ENCODE data around the gene CDA. TPM values are rescaled to one million over a fixed set of nuclear protein-coding genes. Genes with fewer than 3 reads are reported as not detected.

Gene CDA
- polyA plus RNA-seq, 1 of the 3 experiments (the other 2 are of a cell fraction): 0.12 TPM

- H2AFZ ChIP-seq (ENCODE audit: low read depth): no peak overlapping the region
- H3K9me3 ChIP-seq: no peaks in the 10 kb centered on the region
- TF ChIP-seq POLR2AphosphoS5 (IDR thresholded peaks at IDR 0.05; ENCODE audit: low read depth, low read length): no peak
- no peak for TF ChIP-seq FOXJ3 (CRISPR knock-in tag; IDR thresholded peaks at IDR 0.05)
- TF ChIP-seq PBX3 (IDR thresholded peaks at IDR 0.05): no peak
- TF ChIP-seq GATA2 (CRISPR knock-in tag; IDR thresholded peaks at IDR 0.05): no peak
- no peak for TF ChIP-seq USF2 (IDR thresholded peaks at IDR 0.05; ENCODE audit: borderline replicate concordance, low read depth, low read length)
- no peak for TF ChIP-seq JUND (IDR thresholded peaks at IDR 0.05)
- no peak for TF ChIP-seq ZBTB33 (IDR thresholded peaks at IDR 0.05; ENCODE audit: borderline replicate concordance, low read depth)
- no peak for TF ChIP-seq YY1 (IDR thresholded peaks at IDR 0.05; ENCODE audit: low read depth)
- TF ChIP-seq NRF1 (IDR thresholded peaks at IDR 0.05; ENCODE audit: low read depth, low read length): no peak
- no peak for TF ChIP-seq FOSL2 (IDR thresholded peaks at IDR 0.05; ENCODE audit: borderline replicate concordance, low read depth)
- TF ChIP-seq CHD2 (IDR thresholded peaks at IDR 0.05; ENCODE audit: low read length, partially characterized antibody): no peak
- no peak for TF ChIP-seq RXRA (IDR thresholded peaks at IDR 0.05; ENCODE audit: borderline replicate concordance, low read depth)
- ChIA-PET CTCF (interaction anchor here (0.6 kb wide), 1 partner anchor 20 kb away, joined by 3 read pairs; no protein-coding TSS in a partner anchor), POLR2A (no interaction called here)
- no peaks in the 10 kb centered on the region for H3K79me2 ChIP-seq (ENCODE audit: insufficient read depth)
- no peaks in the 10 kb centered on the region for H4K20me1 ChIP-seq (ENCODE audit: insufficient read depth)
- no peak overlapping the region for H3K4me3 ChIP-seq (ENCODE audit: low read depth in 2 of 2, low read length in 1 of 2)
- no peaks in the 10 kb centered on the region for H3K36me3 ChIP-seq (replicated peaks in 1 of 2; ENCODE audit: control insufficient read depth in 1 of 2, insufficient read depth in 2 of 2, low read length in 1 of 2)
- peaks cover 3% of the 10 kb centered on the region for H3F3A ChIP-seq (replicated peaks; ENCODE audit: insufficient read depth)
- H3K9me2 ChIP-seq: no peaks in the 10 kb centered on the region
- H3K4me2 ChIP-seq: no peak overlapping the region
- H3K27ac ChIP-seq (ENCODE audit: low read depth in 2 of 2, low read length in 1 of 2): no peak overlapping the region
- H3K27me3 ChIP-seq (ENCODE audit: insufficient read depth): no peaks in the 10 kb centered on the region
- H3K4me1 ChIP-seq (ENCODE audit: control insufficient read depth in 1 of 2, insufficient read depth in 2 of 2, low read depth in 1 of 2, low read length in 1 of 2): no peaks in the 10 kb centered on the region
- 53% methylated on average over 6 of the region's 6 CpGs for WGBS (ENCODE audit: low lambda C conversion rate)
- no peak overlapping the region for H3K9ac ChIP-seq
- DNase-seq: no peak
These were observed 7.2 kb downstream of the CDA start for GRCh38 chr1:20596106-20596505.

GRCh38 chr1:20597650-20598049 is 8.8 kb downstream of the CDA start:
- Histone ChIP-seq H3K36me3 (replicated peaks in 1 of 2; ENCODE audit: control insufficient read depth in 1 of 2, insufficient read depth in 2 of 2, low read length in 1 of 2) (no peaks in the 10 kb centered on the region), H3K27me3 (ENCODE audit: insufficient read depth) (no peaks in the 10 kb centered on the region), H3K9me2 (no peaks in the 10 kb centered on the region), H3K4me2 (no peak overlapping the region), H3K9me3 (no peaks in the 10 kb centered on the region), H3K79me2 (ENCODE audit: insufficient read depth) (no peaks in the 10 kb centered on the region), H3K27ac (ENCODE audit: low read depth in 2 of 2, low read length in 1 of 2) (no peak overlapping the region), H3K9ac (no peak overlapping the region), H3F3A (replicated peaks; ENCODE audit: insufficient read depth) (peaks cover 3% of the 10 kb centered on the region), H2AFZ (ENCODE audit: low read depth) (no peak overlapping the region), H3K4me1 (ENCODE audit: control insufficient read depth in 1 of 2, insufficient read depth in 2 of 2, low read depth in 1 of 2, low read length in 1 of 2) (peaks cover 0 to 7% of the 10 kb centered on the region in 2 experiments; a peak in 1 of 4 replicates), H4K20me1 (ENCODE audit: insufficient read depth) (no peaks in the 10 kb centered on the region), H3K4me3 (ENCODE audit: low read depth in 2 of 2, low read length in 1 of 2) (no peak overlapping the region)
- POLR2A ChIA-PET: no interaction called here
- CTCF ChIA-PET: interaction anchor here (0.6 kb wide), 1 partner anchor 1720 kb away, joined by 3 read pairs; no protein-coding TSS in a partner anchor
- TF ChIP-seq FOXM1 (IDR thresholded peaks at IDR 0.05; ENCODE audit: low read depth) (no peak), CTCF (IDR thresholded peaks at IDR 0.05) (no peak), RFX5 (IDR thresholded peaks at IDR 0.05; ENCODE audit: low read length) (no peak), RCOR1 (IDR thresholded peaks at IDR 0.05; ENCODE audit: low read length) (no peak), EZH2phosphoT487 (IDR thresholded peaks at IDR 0.05; ENCODE audit: borderline replicate concordance, low read depth) (no peak), RXRA (IDR thresholded peaks at IDR 0.05; ENCODE audit: borderline replicate concordance, low read depth) (no peak)
- DNase-seq: no peak
- 92% methylated on average over 3 of the region's 3 CpGs for WGBS (ENCODE audit: low lambda C conversion rate)
